ENCODE data around the gene PIP5K1C.
A peak's percentile ranks its signal among the peaks of the same experiment; 100 is the strongest.

DNA sequence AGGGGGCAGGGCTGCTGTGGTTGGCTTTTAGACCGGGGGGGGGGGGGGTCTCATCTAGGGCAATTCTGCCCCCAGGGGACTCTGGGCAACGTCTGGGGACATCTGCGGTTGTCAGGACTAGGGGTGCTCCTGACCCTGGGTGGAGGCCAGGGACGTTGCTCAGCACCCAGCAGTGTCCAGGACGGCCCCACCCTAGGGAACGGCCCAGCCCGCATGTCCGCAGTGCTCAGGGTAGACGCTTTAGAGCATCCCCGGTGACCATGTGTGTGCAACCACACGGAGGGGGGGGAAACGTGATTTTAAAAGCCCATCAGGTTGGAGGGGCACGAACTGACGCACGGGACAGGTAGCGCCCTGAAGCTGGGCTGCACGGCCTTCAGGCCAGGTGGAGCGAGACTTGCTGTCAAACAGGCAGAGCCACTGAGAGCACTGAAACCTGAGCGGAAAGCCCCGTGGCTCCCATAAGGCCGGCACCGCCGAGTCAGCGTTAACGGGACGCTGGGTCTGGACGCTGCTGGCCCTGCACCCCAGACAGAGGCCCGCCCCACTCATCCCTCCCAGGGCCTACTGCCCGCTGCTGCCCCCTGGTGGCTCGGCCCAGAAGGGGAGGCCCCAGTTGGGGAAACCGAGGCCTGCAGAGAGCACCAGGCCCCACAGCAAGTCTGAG, 82.0 kb downstream of the PIP5K1C start:
- TF ChIP-seq, protein P1, sequence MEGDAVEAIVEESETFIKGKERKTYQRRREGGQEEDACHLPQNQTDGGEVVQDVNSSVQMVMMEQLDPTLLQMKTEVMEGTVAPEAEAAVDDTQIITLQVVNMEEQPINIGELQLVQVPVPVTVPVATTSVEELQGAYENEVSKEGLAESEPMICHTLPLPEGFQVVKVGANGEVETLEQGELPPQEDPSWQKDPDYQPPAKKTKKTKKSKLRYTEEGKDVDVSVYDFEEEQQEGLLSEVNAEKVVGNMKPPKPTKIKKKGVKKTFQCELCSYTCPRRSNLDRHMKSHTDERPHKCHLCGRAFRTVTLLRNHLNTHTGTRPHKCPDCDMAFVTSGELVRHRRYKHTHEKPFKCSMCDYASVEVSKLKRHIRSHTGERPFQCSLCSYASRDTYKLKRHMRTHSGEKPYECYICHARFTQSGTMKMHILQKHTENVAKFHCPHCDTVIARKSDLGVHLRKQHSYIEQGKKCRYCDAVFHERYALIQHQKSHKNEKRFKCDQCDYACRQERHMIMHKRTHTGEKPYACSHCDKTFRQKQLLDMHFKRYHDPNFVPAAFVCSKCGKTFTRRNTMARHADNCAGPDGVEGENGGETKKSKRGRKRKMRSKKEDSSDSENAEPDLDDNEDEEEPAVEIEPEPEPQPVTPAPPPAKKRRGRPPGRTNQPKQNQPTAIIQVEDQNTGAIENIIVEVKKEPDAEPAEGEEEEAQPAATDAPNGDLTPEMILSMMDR (IDR thresholded peaks at IDR 0.05) = peak; percentile 82
- TF ChIP-seq EZH2phosphoT487 (IDR thresholded peaks at IDR 0.05) = no peak
